K562 (cell line): Measurements from ENCODE around the gene LY6G5B. TPM values are rescaled to one million over a fixed set of nuclear protein-coding genes. Genes with fewer than 3 reads are reported as not detected.

ENCODE experiments used
- CBX3 ChIP-seq, 2 experiments: IDR thresholded peaks; 1 replicate in 1 of 2; 2 replicates in 1 of 2; pipeline ENCODE4 v1.6.1; 2012; ENCODE audit warnings: inconsistent platforms in 2 of 2, low read length in 2 of 2, borderline replicate concordance in 1 of 2, control low read depth in 1 of 2
- CEBPB ChIP-seq: fragments of 450-650 bp; IDR thresholded peaks from 2 replicates; pipeline ENCODE4 v1.6.1; 2016; ENCODE audit warnings: missing genetic modification characterization, missing compliant biosample characterization
- CREBBP ChIP-seq: IDR thresholded peaks from one replicate; pipeline ENCODE4 v1.6.1; 2012; ENCODE audit warnings: low read depth, mild to moderate bottlenecking, control low read depth, inconsistent platforms, low read length
- DMBX1 ChIP-seq: fragments of 250-450 bp; sonication (Bioruptor Pico); IDR thresholded peaks from 2 replicates; pipeline ENCODE4 v1.8.0; 2022; ENCODE audit warnings: inconsistent platforms, mild to moderate bottlenecking, moderate library complexity, borderline replicate concordance
- HCFC1 ChIP-seq: IDR thresholded peaks from 2 replicates; pipeline ENCODE4 v1.6.1; 2012; ENCODE audit warnings: low read depth, low read length, improper control_type of control experiment
- HLTF ChIP-seq: fragments of 450-650 bp; IDR thresholded peaks from 2 replicates; pipeline ENCODE4 v1.6.1; 2016
- HNRNPH1 ChIP-seq: fragments of 200-400 bp; formaldehyde crosslinking; optimal IDR thresholded peaks from 2 replicates; pipeline ENCODE3; 2017; ENCODE audit warnings: low read depth, mild to moderate bottlenecking, low read length, moderate library complexity
- IFI16 ChIP-seq: fragments of 250-450 bp; sonication (Bioruptor Pico); IDR thresholded peaks from 2 replicates; pipeline ENCODE4 v2.1.2; 2022; ENCODE audit warnings: mild to moderate bottlenecking, inconsistent platforms
- NFE2L1 ChIP-seq: fragments of 450-650 bp; IDR thresholded peaks from 2 replicates; pipeline ENCODE4 v1.6.1; 2016; ENCODE audit warnings: missing genetic modification characterization, low read depth, mild to moderate bottlenecking, missing compliant biosample characterization, moderate library complexity, borderline replicate concordance
- NR1H2 ChIP-seq: sonication (generic); formaldehyde crosslinking; IDR thresholded peaks from 2 replicates; pipeline ENCODE4 v1.4.0; 2020; ENCODE audit warnings: mild to moderate bottlenecking, missing genetic modification reagents
- NR4A1 ChIP-seq, 2 experiments: fragments of 250-450 bp in 1 of 2; fragments of 450-650 bp in 1 of 2; sonication (Bioruptor Pico) in 1 of 2; IDR thresholded peaks; 2 replicates each; pipeline versions ENCODE4 v1.4.0 to v1.6.1; 2016 to 2020; ENCODE audit warnings: mild to moderate bottlenecking in 2 of 2, missing compliant biosample characterization in 1 of 2, missing genetic modification characterization in 1 of 2, moderate library complexity in 1 of 2
- PHTF2 ChIP-seq: fragments of 250-450 bp; sonication (Bioruptor Pico); IDR thresholded peaks from 2 replicates; pipeline ENCODE4 v1.5.0; 2021; ENCODE audit warnings: mild to moderate bottlenecking
- PML ChIP-seq: IDR thresholded peaks from 2 replicates; pipeline ENCODE4 v1.6.1; 2012; ENCODE audit warnings: low read length, inconsistent platforms
- SAP30 ChIP-seq: fragments of 200-600 bp; sonication (generic); IDR thresholded peaks from 2 replicates; pipeline ENCODE4 v1.6.1; 2012; ENCODE audit warnings: borderline replicate concordance, low read depth, mild to moderate bottlenecking, moderate library complexity, low read length, control low read depth, inconsistent platforms; ENCODE audit not compliant: insufficient read depth, poor library complexity, severe bottlenecking
- TCF7L2 ChIP-seq: fragments of 150-350 bp; IDR thresholded peaks from 2 replicates; pipeline ENCODE4 v1.6.1; 2016; ENCODE audit warnings: low read depth, mild to moderate bottlenecking, low read length, moderate library complexity
- TRIM28 ChIP-seq: fragments of 450-650 bp; IDR thresholded peaks from 2 replicates; pipeline ENCODE4 v1.6.1; 2017
- ZNF57 ChIP-seq: fragments of 450-650 bp; formaldehyde crosslinking; IDR thresholded peaks from 2 replicates; pipeline ENCODE4 v1.4.0; 2020; ENCODE audit warnings: mild to moderate bottlenecking, moderate library complexity
- polyA plus RNA-seq, 8 experiments: library from polyadenylated mRNA; depleted of rRNA in 4 of 8; stranded (reverse) in 5 of 8; unstranded in 3 of 8; fragments of >200 nt; fragmentation: Nextera tagmentation in 2 of 8; fragmentation: Illumina TruSeq in 1 of 8; extraction: Ambion mirVana in 2 of 8; extraction: Trizol in 1 of 8; gene quantifications; 2 replicates each; pipeline versions ENCODE4 v1.2.1 to v1.2.3, GENCODE V29; 2011 to 2014; ENCODE audit warnings: inconsistent platforms in 1 of 8, missing spikeins in 1 of 8
- total RNA-seq, 7 experiments: library from RNA; depleted of rRNA in 6 of 7; stranded (reverse); fragments of >200 nt in 6 of 7; fragmentation: Illumina TruSeq in 2 of 7; extraction: Trizol in 2 of 7; gene quantifications; 2 replicates each; pipeline versions ENCODE4 v1.2.1 to v1.2.3, GENCODE V29; 2011 to 2021; ENCODE audit warnings: low replicate concordance in 1 of 7
- TF ChIP-seq, protein P1 (sequence below): fragments of 200-400 bp; formaldehyde crosslinking; IDR thresholded peaks from 2 replicates; pipeline ENCODE4 v1.6.1; 2017; ENCODE audit warnings: mild to moderate bottlenecking, low read depth, low read length, moderate library complexity
- TF ChIP-seq, protein P2 (sequence below): fragments of 450-650 bp; IDR thresholded peaks from 2 replicates; pipeline ENCODE4 v1.6.1; 2017; ENCODE audit warnings: antibody characterized with exemption, mild to moderate bottlenecking
- TF ChIP-seq, protein P3 (sequence below): sonication (generic); formaldehyde crosslinking; IDR thresholded peaks from 2 replicates; pipeline ENCODE4 v1.8.0; 2022; ENCODE audit warnings: missing genetic modification reagents, mild to moderate bottlenecking, borderline replicate concordance

The LY6G5B gene
- total and polyA plus RNA-seq, 9 of the 15 experiments (the other 6 are each of a cell fraction or from before 2014, with no cell fraction given), result 6.0 to 27.0 (median 7.5) TPM

DNA sequence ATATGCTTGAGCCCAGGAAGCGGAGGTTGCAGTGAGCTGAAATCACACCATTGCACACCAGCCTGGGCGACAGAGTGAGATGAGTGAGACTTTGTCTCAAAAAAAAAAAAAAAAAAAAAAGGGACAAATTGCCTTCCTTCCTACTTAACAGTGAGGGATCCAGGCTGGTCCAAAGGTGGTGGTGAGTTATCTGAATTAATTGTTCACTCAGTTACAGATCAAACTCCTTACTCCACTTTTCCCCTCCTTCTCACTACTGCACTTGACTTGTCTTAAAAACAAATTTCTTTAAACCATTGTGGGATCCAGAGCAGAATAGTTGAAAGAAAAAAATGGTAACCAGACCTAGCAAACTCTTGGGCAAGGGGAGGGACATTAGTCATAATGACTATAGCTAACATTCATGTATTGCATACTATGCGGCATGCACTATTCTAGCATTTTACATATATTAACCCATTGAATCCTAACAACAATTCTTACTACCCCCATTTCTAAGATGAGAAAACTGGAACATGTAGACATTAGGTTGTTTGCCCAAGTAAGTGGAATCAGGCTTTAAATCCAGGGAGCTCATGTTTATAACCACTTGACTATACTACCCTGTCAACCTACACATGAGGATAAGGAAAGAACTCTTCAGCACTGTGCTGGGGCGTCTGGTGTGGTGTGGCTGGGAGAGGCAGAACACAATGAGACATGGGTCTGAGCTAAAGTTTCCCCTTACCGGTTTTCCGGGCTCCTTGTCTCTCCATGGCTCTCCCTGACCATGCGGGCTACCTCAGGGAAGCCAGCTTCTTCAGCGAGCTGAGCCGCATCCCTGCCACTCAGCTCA is 6.4 kb upstream of the LY6G5B start (continued):
- no peak for TF ChIP-seq TCF7L2
- TF ChIP-seq ZNF57 (CRISPR knock-in tag), result no peak
- peak; percentile 51; the same call in 1 of the 2 replicates for TF ChIP-seq HLTF
- TF ChIP-seq CBX3 (IDR thresholded peaks at IDR 0.05; ENCODE audit: borderline replicate concordance in 1 of 2, low read length in 2 of 2), result no peak; a peak in 1 of 3 replicates
- no peak for TF ChIP-seq SAP30
- no peak; the same call in 1 of the 2 replicates for TF ChIP-seq CEBPB (tag)
- TF ChIP-seq, protein P1, sequence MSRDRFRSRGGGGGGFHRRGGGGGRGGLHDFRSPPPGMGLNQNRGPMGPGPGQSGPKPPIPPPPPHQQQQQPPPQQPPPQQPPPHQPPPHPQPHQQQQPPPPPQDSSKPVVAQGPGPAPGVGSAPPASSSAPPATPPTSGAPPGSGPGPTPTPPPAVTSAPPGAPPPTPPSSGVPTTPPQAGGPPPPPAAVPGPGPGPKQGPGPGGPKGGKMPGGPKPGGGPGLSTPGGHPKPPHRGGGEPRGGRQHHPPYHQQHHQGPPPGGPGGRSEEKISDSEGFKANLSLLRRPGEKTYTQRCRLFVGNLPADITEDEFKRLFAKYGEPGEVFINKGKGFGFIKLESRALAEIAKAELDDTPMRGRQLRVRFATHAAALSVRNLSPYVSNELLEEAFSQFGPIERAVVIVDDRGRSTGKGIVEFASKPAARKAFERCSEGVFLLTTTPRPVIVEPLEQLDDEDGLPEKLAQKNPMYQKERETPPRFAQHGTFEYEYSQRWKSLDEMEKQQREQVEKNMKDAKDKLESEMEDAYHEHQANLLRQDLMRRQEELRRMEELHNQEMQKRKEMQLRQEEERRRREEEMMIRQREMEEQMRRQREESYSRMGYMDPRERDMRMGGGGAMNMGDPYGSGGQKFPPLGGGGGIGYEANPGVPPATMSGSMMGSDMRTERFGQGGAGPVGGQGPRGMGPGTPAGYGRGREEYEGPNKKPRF, result no peak
- TF ChIP-seq, protein P2, sequence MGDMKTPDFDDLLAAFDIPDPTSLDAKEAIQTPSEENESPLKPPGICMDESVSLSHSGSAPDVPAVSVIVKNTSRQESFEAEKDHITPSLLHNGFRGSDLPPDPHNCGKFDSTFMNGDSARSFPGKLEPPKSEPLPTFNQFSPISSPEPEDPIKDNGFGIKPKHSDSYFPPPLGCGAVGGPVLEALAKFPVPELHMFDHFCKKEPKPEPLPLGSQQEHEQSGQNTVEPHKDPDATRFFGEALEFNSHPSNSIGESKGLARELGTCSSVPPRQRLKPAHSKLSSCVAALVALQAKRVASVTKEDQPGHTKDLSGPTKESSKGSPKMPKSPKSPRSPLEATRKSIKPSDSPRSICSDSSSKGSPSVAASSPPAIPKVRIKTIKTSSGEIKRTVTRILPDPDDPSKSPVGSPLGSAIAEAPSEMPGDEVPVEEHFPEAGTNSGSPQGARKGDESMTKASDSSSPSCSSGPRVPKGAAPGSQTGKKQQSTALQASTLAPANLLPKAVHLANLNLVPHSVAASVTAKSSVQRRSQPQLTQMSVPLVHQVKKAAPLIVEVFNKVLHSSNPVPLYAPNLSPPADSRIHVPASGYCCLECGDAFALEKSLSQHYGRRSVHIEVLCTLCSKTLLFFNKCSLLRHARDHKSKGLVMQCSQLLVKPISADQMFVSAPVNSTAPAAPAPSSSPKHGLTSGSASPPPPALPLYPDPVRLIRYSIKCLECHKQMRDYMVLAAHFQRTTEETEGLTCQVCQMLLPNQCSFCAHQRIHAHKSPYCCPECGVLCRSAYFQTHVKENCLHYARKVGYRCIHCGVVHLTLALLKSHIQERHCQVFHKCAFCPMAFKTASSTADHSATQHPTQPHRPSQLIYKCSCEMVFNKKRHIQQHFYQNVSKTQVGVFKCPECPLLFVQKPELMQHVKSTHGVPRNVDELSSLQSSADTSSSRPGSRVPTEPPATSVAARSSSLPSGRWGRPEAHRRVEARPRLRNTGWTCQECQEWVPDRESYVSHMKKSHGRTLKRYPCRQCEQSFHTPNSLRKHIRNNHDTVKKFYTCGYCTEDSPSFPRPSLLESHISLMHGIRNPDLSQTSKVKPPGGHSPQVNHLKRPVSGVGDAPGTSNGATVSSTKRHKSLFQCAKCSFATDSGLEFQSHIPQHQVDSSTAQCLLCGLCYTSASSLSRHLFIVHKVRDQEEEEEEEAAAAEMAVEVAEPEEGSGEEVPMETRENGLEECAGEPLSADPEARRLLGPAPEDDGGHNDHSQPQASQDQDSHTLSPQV, result no peak
- TF ChIP-seq IFI16 (CRISPR knock-in tag), result no peak
- no peak for TF ChIP-seq NR4A1 (CRISPR knock-in tag; IDR thresholded peaks at IDR 0.05)
- TF ChIP-seq NR4A1 (tag; IDR thresholded peaks at IDR 0.05), result peak; percentile 12; the same call in 1 of the 2 replicates
- TF ChIP-seq NR1H2 (CRISPR knock-in tag), result no peak
- TF ChIP-seq NFE2L1, result no peak
- TF ChIP-seq, protein P3, sequence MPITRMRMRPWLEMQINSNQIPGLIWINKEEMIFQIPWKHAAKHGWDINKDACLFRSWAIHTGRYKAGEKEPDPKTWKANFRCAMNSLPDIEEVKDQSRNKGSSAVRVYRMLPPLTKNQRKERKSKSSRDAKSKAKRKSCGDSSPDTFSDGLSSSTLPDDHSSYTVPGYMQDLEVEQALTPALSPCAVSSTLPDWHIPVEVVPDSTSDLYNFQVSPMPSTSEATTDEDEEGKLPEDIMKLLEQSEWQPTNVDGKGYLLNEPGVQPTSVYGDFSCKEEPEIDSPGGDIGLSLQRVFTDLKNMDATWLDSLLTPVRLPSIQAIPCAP, result no peak
- no peak for TF ChIP-seq PHTF2 (CRISPR knock-in tag)
- TF ChIP-seq TRIM28, result no peak
- no peak for TF ChIP-seq HNRNPH1
- peak; percentile 48; the same call in 1 of the 2 replicates for TF ChIP-seq DMBX1 (CRISPR knock-in tag)
- TF ChIP-seq HCFC1, result peak; percentile 35; the same call in 1 of the 2 replicates
- peak; percentile 17 for TF ChIP-seq PML
- TF ChIP-seq CREBBP, result no peak
